GM19351 (cell line): Measurements from ENCODE around the gene TPRA1.

Experiments
- ATAC-seq: cut with Tn5 transposase; IDR thresholded peaks from one replicate; pipeline ENCODE4 v1.9.1; 2021; ENCODE audit warnings: mild to moderate bottlenecking, moderate library complexity; ENCODE audit not compliant: unreplicated experiment

Gene TPRA1

DNA sequence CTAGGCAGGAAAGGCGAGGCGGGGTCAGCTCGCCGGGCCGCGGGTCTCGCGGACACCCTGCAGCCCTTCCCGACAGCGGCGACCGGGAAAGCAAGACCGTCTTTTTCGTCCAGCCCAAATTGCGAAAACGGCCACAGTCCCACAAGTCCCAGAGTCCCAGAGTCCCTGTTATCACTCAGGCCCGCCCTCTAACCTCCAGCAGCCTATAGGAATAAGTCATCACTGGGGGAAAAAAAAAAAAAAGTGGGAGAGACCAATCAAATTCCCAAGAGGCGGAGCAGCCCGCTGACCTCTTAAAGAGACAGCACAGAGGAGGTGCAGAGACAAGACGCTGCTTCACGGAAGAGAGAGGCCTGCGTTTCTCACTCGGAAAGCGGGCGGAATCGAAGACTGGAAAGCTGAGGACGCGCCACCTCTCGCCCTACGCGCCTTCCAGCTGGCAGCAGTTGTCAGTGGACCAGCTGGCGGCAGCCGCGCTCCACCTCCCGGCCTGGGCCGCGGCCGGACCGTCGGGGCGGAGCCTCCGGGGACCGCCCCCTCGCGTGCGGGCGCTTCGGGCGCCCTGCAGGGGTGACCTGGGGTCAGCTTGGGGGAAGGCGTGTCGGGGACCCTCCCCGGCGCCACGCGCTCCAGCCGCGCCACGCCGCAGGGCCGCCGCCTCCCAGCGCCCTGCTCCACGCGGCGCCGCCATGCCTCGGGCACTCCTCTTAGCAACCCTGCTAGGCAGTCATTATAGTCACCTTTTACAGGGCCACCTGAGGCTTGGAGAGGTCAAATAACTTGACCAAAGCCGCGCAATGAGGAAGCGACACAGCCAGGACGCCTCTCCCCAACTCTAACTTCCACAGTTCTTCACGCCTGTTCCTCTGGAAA is at the start of gene TPRA1:
Gene TPRA1 (minus strand): TSS at position 141 of the 873 bp plus-strand sequence. CDS start 10,587 bp downstream, outside the sequence.
- peak; percentile 69 for ATAC-seq

DNA sequence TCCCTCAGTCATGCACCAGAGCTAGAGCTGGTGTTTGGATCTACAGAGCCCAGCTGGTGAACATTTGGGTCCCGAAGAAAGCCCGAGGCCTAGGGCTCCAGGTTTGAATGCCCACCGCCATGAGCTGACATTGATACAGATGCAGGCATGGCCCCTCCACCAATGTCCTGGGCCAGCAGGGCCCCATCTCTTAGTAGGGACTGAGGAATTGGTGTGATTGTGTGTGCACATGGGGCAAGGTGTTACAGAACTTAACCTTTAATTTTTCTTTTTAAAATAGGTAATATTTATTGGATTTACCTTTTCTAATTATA is 49.5 kb upstream of the TPRA1 start:
- no peak for ATAC-seq

DNA sequence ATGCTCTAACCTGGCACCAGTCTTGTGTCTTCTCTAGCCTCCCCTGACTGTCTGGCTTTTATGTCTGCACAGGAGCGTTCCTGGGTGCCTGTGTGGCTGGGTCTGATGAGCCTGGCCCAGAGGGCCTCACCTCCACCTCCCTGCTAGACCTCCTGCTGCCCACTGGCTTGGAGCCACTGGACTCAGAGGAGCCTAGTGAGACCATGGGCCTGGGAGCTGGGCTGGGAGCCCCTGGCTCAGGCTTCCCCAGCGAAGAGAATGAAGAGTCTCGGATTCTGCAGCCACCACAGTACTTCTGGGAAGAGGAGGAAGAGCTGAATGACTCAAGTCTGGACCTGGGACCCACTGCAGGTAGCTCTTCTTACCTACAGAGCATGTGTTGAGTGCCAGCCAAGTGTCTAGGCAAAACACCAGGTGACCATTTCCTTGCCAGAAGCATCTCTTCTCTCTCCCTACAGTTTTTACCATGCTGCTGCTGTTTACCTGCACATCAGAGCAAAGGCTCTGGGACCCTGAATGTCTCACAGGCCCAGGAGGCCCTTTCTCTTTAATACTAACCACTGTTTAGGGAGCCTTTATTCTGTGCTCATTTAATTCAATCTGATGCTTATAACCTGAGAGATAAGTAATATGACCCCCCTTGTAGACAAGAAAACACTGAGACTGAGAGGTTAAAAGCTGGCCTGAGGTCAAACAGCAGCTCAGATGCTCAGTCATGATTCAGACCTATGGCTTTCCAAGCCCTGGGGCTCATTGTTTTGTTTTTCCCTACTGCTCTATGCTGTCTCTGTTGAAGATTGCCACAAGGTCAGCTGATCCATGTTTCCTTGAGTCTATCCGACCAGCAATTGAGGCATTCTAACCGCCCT is 48.9 kb upstream of the TPRA1 start:
- no peak for ATAC-seq

DNA sequence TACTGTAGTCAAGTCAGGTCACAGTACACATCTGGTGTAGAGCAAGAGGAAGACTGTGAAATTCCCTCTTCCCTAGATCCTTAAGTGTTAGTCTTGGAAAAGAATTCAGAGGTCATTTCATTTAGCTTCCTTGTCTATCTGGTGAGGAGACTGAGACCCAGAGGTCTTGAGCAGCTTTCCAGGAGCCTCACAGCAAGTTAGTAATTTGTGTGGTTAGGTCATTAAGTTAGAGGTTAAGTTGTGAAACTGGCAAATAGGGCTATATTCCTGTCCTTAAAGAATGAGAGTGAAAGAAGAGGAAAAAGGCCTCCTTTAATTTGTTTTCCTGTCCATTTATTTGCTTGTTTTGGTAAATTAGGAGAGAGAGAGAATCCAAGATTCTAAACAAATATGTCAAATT is 47.4 kb upstream of the TPRA1 start:
- no peak for ATAC-seq

DNA sequence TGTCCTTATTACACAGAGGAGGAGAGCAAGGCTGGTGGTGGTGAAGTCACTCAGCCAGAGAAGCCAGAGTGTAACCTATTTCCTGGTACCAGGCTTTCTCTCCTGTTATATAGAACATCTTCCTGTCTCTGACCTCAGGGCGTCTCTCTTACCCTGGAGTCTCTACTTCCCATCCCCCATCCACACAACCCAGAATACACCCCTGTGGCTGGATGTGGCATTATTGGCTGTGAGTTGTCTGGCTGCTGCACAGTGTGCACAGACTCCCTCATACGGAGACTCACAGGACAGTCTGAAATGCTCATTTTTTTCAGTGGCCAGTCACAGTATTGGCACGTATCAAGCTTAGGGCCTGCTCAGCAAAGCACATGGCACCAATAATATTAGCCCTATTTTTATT is 47.0 kb upstream of the TPRA1 start:
- no peak for ATAC-seq

DNA sequence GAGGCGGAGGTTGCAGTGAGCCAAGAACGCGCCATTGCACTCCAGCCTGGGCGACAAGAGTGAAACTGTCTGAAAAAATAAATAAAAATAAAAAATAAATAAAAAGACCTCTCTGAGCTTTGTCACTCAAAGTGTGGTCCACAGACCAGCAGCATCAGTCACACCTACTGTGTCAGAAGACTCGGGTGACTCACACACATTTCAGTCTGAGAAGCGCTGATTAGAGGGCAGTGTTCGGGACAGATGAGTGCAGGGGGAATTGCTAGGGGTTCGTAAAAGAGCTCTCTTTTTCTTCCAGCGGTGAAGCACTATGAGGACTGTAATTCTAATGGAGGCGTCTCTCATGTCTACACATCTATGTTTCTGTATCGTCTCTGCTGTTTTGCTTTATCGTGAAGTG is 44.1 kb upstream of the TPRA1 start:
- ATAC-seq = no peak

DNA sequence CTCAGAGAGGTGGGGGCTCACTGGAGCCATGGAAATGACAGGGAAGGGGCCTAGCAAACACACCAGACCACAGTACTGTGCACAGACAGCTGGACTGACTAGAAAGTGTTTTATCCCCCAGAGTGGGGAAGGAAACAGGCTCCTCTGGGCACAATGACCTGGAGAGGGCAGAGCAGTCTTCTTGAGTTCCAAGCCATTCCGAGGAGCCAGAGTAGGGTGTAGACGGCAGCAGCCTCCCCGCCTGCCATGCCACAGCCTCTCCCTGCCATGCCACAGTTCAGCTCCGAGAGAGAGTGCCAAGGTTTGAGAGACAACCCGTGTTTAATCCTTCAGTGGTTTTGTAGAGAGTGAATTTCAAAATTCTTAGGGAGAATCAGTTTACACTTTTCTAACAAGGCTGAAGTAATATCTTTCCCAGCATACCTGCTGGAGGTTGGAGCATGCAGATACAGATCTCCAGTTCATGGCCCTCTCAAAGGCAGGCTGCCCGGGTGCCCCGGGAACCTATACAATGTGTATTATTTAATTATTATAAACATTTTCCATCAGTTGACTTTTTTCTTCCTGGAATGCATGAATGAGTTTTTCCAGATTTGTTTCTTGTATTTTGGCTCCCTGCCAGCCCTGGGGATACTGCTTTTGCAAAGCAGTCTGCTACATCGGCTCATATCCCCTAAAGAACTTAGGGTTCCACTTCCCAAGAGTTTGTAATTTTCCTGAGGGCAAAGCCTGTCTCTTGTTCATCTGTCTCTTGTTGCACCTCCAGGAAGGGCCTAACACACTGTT is 41.7 kb upstream of the TPRA1 start:
- ATAC-seq = no peak

DNA sequence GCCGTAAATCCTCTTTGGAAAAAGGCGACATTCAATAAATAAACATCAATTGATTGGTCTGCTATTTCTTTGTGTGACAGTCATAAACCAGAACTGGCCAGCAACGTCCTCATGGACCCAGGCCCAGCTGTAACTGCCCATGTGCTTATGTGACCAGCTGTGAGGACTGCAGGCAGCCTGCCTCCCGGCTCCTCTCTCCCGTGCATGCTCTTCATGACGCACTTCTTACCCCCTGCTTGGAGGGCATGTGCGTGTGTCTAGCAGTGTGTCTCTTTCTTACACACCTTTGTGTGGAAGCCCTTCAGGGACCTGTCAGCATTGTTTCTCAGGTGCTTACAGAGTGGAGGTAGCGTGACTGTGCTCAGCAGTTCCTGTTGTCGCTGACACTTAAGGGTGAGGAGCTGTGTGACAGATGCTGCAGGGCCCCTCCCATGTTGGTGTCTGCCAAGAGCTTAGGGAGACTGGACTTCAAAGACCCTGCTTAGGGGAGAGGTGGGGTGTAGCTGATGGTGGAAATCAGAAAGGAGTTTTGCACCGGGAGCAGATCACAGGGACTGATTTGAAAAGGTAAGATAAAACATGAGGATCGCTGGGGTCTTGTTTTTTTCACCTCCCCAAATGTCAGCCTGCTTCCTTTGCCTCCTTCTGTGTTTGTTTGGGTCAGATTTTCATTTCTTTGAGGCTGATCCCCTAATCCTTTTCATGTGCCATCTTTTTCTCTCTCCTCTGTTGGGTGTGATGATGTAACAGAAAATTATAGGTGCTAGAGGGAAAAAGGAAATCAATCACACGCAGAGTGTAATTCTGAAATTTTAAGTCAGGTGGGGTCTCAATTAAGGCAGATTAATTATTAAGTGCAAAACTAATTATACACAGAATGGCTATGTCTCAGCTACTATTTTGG is 40.5 kb upstream of the TPRA1 start:
- ATAC-seq = no peak

DNA sequence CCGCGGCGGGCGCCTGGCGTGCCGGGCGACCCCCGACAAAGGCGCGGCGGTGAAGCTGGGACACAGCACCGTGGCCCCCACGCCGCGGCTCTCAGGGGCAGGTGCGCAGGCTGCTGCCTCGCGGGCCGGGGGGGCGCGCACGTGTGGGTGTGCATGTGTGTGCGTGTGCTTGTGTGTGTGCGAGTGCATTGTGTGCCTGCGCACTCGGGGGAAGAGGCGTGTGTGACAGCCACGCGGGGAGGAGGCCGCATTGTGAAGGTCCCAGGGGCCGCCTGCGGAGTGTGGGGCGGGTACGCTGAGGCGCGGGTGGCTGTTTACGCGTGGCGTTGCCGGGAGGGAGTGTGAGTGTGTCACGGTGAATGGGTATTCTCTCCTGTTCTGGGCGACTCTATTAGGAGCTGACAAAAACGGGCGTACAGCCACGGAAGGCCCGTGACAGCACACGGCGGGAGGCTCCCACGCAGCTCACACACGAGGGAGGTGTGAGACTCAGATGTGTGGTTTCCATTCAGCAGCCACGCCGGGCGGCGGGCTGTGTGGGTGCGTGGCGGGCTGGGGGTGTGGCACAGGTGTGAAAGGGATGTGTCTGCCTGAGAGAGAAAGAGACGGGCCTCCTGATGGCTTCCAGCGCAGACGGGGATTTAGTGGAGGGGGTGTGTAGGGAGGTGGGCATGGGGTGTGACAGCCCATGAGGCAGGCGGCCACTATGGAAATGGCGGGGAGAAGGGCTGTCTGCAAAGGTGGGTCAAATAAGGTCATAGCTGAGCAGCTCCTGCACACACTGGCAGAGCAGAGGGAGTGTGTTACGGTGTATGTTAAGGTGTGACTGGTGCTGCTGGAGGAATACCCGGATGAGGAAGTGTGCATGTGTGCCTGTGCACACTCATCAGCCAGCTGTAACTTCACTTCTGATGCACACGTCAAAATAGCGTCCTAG is 39.2 kb upstream of the TPRA1 start:
- peak; percentile 25 for ATAC-seq

DNA sequence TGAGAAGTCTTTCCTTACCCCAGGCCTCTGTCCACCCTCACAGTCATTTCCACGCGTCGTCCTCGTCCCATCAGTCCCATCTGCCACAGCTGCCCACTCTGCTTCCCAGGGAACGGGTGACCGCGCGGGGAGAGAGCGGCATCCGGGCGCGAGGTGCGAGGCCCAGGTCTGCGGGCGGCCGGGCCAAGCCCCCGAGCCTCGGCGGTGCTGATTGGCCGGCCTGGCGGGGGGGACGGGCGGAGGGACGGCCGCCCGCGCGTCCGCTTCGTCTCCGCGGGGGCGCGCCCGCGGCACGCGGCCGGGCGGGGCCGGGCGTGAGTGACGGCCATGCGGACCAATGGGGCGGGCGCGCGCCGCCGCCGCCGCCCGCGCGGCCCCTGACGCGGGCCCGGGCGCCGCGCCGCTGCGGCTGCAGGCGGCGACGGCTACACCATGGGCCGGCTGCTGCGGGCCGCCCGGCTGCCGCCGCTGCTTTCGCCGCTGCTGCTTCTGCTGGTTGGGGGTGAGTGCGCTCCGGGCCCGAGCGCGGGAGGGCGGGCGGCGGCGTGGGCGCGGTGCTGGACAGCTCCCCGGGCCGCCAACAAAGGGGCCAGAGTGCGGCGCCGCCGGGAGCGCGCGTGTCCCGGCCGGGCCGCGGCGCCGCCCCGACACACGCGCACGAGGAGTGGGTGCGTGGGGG is 38.4 kb upstream of the TPRA1 start, which contains the start of gene PODXL2:
Gene PODXL2 (plus strand): TSS at position 398 of the 679 bp plus-strand sequence. CDS start 35 bp downstream, at position 433.
- peak; percentile 60 for ATAC-seq

DNA sequence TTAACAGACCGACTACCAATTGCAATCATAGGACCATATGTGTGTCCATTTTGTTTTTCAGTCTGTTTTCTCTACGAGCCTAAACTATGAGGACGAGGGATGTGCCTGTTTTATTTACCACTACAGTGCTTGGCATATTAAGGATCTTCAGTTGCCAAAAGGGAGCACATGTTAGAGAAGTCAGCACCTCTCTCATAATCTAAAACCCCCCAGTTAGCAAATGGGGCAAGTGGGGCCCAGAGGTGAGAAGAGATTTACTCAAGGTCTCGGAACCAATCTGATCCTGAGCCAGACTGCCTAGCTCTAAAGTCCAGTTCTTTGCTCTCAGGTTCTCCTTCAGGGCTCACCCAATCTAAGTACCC is 37.9 kb upstream of the TPRA1 start:
- ATAC-seq = no peak

DNA sequence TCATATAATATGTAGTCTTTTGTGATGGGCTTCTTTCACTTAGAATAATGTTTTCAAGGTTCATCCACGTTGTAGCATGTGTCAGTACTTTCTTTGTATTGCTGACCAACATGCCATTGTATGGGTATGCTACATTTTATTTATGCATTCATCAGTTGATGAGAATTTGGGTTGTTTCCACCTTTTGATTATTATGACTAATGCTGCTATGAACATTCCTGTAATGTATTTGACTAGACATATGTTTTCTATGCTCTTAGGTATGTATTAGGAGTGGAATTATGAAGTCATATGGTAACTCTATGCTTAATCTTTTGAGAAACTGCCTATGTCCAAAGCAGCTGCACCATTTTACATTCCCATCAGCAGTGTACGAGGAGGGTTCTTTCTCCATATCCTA is 35.3 kb upstream of the TPRA1 start:
- no peak for ATAC-seq

DNA sequence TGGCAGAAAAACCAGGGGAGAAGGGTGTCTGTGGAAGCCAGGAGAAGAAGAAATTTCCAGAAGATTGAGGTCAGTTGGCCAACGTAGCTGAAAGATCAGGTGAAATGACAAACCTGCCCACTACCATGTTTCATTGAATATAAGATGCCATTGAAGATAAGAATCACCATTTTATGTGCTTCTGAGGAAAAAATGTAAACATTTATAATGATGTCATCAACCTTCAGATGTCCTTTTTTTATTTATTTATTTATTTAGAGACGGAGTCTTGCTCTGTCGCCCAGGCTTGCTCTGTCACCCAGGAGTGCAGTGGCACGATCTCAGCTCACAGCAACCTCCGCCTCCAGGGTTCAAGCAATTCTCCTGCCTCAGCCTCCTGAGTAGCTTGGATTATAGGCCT is 33.5 kb upstream of the TPRA1 start:
- ATAC-seq = no peak

DNA sequence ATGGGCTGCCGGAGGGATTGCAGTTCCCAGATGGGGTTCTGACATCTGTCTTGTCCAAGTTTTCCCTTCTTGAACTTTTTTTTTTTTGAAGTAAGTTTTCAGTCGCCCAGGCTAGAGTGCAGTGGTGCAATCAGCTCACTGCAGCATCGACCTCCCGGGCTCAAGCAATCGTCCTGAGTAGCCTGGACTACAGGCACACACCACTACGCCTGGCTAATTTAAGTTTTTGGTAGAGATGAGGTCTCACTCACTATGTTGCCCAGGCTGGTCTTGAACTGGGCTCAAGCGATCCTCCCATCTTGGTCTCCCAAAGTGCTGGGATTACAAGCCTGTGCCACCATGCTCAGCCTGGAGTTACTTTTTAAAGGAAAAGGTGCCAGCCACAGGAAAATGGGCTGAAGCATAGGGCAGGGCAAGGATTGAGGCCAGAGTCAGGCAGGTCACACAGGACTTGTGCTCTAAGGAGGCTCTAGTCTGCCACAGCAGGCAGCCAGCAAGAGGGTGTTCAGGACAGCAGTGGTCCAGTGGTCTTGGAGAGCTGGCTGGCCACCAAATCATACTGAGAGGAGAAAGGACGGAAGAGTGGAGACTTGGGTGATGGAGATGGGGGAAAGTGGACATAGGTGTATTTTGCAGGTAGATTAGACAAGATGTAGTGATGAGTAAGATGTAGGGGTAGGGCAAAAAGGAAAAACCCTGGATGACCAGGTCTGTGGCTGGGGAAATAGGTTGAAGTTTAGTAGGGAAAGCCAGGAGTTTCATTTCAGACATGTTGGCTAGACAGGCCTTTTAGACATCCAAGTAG is 32.4 kb upstream of the TPRA1 start:
- no peak for ATAC-seq

DNA sequence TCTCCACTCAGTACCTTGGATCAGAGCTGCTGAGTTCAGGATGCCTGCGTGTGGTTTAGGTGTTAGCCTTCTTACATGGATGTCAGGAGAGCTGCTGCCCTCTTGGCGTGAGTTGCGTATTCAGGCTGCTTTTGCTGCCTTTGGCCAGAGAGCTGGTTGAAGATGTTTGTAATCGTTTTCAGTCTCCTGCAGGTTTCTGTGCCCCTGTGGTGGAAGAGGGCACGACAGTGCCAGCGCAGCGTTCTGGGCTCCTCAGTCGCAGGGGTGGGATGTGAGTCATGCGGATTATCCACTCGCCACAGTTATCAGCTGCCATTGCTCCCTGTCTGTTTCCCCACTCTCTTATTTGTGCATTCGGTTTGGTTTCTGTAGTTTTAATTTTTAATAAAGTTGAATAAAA is 31.5 kb upstream of the TPRA1 start:
- ATAC-seq = no peak

DNA sequence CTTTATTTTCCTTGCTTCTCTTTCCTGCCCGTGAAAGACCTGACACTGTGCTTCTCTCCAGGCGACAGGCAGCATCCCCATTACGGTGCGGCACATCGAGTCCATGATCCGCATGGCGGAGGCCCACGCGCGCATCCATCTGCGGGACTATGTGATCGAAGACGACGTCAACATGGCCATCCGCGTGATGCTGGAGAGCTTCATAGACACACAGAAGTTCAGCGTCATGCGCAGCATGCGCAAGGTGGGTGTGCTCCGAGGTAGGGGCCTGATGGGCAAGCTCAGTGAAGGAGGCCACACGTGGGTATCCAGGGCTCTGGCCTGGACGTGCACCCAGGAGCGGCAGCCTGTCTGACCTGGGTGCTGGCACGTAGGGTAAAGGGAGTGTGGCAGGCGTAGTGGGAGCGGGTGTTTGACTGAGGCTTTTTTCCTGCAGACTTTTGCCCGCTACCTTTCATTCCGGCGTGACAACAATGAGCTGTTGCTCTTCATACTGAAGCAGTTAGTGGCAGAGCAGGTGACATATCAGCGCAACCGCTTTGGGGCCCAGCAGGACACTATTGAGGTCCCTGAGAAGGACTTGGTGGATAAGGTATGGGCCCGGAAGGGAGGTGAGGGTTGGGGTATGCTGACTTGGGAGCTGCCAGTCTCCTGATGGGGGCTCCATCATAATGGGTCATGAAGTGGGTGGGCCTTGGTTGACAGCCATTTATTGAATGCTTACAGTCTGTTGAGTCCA is 30.3 kb upstream of the TPRA1 start:
- no peak for ATAC-seq

DNA sequence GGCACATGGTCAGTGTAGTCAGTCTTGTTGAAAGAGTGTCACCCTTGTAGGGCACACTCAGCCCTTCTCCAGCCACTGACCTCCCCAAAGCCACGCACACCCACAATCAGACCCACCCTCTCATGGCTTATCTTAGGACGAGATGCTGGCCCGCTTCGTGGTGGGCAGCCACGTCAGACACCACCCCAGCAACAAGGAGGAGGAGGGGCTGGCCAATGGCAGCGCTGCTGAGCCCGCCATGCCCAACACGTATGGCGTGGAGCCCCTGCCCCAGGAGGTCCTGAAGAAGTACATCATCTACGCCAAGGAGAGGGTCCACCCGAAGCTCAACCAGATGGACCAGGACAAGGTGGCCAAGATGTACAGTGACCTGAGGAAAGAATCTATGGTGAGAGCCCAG is 28.4 kb upstream of the TPRA1 start:
- ATAC-seq = no peak
